ENCODE data around the gene SART3.
"Not testable (repeated sequence)": the region's sequence is repeated elsewhere in the genome, so short reads cannot be mapped to it uniquely, and the experiment has no call there.

The SART3 gene

GRCh38 chr12:108518716-108519496 lies 42.1 kb downstream of the SART3 start:
- no peak for DNase-seq

GRCh38 chr12:108518101-108518715 lies 42.8 kb downstream of the SART3 start:
- DNase-seq: no peak

GRCh38 chr12:108517288-108518100 lies 43.5 kb downstream of the SART3 start:
- DNase-seq: no peak

GRCh38 chr12:108516511-108517275 lies 44.3 kb downstream of the SART3 start:
- DNase-seq: no peak

GRCh38 chr12:108515916-108516315 lies 45.1 kb downstream of the SART3 start:
- DNase-seq: no peak

- DNase-seq: peak; percentile 97
These were observed 45.8 kb downstream of the SART3 start, which contains the start of gene FICD for GRCh38 chr12:108514973-108515814. Gene FICD (plus strand): TSS chr12:108515277. CDS start chr12:108516973, 1,696 bp downstream.

GRCh38 chr12:108514468-108514972 lies 46.5 kb downstream of the SART3 start:
- DNase-seq: peak; percentile 46

- peak; percentile 61 for DNase-seq
These were observed 49.1 kb downstream of the SART3 start for GRCh38 chr12:108511633-108512540.

GRCh38 chr12:108510836-108511235 lies 50.1 kb downstream of the SART3 start:
- no peak for DNase-seq

- no peak for DNase-seq
These were observed 51.2 kb downstream of the SART3 start for GRCh38 chr12:108509806-108510205.

- DNase-seq: peak; percentile 6
These were observed 52.9 kb downstream of the SART3 start for GRCh38 chr12:108507971-108508642.

GRCh38 chr12:108505129-108505528 lies 55.8 kb downstream of the SART3 start:
- DNase-seq: no peak

- no peak for DNase-seq
These were observed 58.1 kb downstream of the SART3 start for GRCh38 chr12:108502922-108503321.

GRCh38 chr12:108498136-108498535 lies 62.8 kb downstream of the SART3 start:
- DNase-seq: no peak

GRCh38 chr12:108495823-108496579 lies 65.0 kb downstream of the SART3 start:
- no peak for DNase-seq

GRCh38 chr12:108495054-108495453 lies 65.9 kb downstream of the SART3 start:
- DNase-seq: peak; percentile 1

- DNase-seq: no peak
These were observed 69.7 kb downstream of the SART3 start for GRCh38 chr12:108491256-108491655.

GRCh38 chr12:108487029-108487428 lies 73.9 kb downstream of the SART3 start:
- not testable (repeated sequence) for DNase-seq

GRCh38 chr12:108485371-108485770 lies 75.6 kb downstream of the SART3 start:
- DNase-seq: not testable (repeated sequence)
